Embryonic facial prominence (tissue), 1 donor: ENCODE measurements around the gene RPS21.
"Not testable (repeated sequence)": the region's sequence is repeated elsewhere in the genome, so short reads cannot be mapped to it uniquely, and the experiment has no call there.

Experiments used
- DNase-seq: peaks from one replicate; pipeline ENCODE4 v3.0.0-alpha.2; 2016; ENCODE audit errors: extremely low spot score

The RPS21 gene

DNA sequence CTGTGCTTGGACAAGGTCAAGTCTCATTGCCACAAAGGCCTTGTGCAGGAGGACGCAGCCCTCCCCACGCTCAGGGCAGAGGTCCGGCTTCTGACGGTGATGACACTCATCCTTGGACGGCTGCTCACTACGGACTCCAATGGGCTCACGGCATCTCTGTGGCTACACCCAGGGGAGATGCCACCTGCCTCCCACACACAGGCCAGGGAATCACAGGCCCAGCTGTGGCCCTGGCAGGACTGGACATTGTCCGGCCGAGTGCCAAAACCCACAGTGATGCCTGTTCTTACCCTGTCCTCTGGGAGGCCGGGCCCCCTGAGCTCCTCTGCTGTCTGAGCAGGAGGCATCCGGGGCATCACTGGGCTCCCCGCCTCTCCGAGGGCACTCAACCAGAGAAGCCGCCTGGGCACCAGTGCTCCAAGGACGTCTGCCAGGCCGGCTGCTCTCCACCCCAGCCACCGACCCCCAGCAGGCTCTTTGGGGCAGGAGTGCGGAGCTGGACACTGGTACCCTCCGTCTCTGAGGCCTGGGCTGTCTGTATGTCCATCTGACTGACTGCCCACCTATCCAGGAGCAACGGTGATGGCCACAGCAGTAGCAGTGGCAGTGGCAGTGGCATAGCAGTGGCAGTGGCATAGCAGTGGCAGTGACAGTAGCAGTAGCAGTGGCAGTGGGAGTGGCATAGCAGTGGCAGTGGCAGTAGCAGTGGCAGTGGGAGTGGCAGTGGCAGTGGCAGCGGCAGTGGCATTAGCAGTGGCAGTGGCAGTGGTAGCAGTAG, 38.6 kb downstream of the RPS21 start:
- no peak for DNase-seq

DNA sequence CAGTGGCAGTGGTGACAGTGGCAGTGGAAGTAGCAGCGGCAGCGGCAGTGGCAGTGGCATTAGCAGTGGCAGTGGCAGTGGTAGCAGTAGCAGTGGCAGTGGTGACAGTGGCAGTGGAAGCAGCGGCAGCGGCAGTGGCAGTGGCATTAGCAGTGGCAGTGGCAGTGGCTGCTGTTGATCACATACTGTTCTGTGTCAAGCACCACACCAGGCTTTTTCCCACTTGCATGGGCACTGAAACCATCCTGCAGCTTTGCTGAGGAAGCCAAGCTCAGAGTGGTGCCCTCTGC, 39.1 kb downstream of the RPS21 start:
- not testable (repeated sequence) for DNase-seq

DNA sequence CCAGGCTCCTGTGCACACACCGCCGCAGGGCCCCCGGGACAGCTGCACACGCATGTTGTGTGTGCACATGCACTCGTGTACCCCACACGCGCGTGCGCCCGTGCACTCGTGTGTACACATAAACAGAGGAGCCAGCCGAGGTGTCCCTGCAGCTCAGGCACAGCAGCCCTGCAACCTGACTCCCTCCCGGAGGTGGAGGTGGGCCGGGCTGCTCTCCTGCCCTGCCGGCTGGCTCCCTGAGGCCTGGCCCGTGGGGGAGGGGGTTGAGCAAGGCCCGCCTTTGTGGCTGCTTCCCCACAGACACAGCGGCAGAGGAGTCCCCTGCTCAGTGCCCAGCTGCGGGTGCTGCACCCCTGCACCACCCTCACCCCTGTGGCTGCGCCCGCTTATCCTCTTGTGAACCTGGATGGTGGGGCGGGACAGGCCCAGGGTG, 39.8 kb downstream of the RPS21 start:
- DNase-seq, result no peak

DNA sequence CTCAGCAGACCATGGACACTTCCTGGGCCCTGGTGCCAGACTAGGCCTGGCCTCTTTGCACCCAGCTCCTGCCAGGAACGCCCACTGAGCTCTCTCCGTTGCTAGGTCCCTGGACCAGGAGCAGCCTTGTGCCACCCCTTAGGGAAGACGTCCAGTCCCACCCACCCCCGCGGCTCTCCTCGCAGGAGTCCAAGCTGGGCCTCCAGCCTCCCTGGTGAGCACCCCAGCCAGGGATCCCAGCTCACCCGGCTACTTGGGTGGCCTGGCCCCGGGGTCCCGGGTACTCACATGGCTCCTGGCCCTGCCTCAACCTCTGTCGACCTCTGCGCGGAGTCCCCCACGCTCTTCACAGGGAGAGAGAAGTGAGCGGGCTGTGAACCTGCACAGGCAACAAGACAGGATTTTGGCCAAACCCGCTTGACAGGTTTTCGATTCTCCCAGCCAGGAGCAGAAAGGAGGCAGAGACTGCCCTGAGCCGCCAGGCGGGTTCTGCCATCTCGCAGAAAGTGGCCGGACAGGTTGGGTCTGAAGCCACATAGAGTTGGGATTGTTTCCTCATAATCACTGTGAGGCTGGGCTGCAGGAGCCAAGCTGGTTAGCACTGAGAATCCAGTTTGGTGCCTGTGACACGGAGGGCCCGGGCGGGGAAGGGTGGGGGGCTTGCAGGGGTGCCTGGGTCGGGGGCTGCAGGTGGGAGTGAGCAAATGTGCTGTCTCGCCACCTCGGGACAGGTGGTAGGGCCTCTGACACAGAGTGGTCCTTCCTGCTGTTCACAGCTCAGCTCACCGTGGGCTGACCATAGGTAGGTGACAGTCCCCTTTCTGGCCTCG, 40.5 kb downstream of the RPS21 start, which contains the start of gene RBBP8NL:
Gene RBBP8NL (minus strand): TSS at position 368 of the 830 bp plus-strand sequence. CDS start 7,892 bp downstream, outside the sequence.
- DNase-seq, result peak; percentile 10

DNA sequence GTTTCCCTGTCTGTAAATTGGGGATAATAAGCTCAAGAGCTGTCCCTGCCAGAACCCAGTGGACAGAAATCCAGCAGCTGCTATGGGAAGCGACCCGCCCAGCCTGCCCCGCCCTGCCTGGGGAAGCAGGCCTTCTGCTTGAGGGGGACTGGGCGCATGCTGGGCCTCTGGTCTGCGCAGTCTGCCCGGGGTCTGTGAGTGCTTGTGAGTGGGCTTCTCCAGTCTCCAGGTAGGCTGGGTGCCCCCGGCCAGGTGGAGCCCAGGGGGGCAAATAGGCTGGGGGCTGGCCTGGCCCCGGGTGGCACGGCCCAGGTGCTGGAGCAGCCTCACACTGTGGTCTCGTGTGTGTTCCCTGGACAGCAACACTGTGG, 41.1 kb downstream of the RPS21 start:
- DNase-seq, result no peak

DNA sequence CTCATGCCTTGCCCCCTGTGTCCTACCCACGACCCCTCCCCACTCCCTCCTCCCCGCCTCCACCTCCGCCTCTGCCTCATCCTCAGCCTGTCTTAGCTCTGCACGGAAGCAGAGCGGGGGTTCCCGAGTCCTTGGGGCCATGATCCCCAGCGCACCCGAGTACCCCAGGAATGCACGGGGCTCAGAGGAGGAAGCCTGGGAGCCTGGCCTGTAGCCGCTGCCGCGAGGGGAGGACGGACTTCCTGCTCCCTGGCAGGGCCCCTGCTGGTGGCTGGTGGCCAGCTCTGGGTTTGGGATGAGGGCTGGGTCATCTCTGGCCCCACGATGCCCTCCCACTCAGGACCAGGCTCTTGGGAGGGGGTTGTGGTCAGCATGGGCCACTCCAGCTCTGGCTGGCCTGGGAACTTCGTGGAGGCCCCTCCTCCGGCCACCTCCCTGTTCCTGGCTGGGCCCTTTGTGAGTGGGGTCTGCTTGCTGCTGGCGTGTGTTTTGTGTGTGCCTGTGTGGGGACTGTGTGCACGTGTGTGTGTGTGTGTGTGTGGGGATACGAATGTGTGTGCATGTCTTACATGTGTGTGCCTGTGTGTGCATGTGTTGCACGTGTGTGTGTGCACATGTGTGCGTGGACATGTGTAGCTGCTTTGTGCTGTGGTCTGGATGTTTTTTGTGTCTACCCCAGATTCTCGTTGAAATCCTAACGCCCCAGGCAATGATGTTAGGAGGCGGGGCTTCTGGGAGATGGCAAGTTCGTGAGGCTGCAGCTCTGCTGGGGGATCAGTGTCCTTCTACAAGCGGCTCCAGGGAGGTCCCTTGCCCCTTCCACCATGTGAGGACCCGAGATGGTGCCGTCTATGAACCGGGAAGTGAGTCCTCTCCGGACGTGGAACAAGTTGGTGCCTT, 41.7 kb downstream of the RPS21 start:
- no peak for DNase-seq

DNA sequence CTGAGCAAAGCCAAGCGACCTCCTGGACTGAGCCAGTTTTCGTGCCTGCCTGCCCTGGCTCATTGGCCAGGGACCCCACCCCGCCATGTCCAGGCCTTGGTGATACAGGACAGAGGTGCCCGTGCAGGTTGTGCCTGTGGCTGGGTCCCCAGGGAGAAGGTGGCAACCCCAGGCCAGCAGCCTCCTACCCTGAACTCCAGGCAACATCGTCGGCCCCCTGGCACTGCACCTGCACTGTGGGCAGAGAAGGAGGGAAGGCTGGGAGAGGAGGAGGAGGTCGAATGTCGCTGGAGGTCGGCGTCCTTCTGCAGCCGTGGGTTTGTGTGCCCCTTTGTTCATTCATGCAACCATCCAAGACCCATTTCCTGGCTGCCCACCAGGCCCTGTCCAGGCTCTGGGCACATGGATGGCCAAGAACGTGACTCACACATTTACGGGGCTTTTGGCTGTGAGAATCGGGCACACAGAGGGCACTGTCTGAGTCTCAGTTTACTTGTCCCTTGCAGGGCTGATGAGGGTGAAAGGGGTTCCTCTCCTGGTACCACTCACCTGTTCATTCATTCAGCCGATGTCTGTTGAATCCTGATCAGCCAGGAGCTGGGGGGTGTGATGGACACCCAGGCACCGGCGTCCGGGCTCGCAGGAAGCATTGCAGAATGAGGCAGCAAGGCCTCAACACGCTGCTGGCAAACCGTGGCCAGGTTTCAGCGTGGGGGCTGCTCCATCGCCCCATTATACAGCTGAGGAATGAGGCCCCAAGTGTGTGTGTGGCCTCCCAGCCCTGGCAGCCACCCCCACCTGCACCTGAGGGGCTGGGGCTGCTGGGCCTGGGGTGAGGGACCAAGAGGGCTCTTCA, 42.8 kb downstream of the RPS21 start:
- DNase-seq, result no peak

DNA sequence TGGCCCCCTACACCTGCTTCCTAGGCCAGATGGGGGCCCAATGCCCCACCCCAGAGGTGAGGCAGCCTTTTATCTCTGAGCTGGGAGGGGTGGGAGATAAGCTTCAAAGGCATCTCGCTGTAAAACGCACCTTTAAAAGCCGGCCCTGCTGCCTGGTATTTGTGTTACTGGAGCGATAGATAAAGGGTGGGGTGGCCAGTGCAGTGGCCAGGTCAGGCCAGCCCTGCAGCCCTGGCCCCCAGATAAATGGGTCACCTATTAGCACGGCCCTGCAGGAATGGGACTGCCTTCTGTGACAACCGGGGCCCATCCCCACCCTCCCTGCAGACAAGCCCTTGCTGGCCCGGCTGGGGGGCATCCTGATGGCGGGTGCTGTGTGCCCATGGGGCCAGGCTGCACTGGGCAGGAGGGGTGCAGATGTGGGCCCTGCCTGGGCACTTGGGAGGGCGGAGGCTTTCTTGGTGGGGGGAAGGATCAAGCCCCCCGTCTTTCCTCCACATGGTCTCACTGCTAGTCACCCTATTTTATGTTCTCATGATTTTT, 43.5 kb downstream of the RPS21 start:
- DNase-seq, result no peak

DNA sequence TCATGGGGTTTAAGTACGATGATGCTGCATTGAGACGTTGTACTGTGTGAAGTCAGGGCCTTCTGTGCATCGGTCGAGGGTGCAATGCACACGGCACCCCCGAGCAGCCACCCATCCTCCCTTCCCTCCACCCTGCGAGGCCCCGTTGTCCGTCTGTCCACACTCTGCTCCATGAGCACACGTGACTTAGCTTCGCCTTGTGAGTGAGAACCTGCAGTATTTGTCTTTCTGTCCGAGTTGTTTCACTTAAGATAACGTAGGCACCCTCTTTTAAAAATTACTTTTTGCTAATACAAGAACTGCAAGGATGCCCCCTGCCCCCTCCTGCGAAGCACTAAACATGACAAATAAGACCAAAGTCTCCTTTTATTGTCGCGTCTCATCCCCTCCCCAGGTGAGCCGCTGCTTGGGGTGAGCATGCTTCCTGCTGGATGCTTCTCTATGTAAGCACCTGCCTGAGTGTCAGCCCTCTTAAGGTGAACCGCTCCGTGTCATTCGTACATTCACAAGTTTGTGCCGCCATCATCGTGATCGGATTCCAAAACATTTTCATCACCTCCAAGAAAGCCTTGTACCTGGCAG, 44.1 kb downstream of the RPS21 start:
- no peak for DNase-seq

DNA sequence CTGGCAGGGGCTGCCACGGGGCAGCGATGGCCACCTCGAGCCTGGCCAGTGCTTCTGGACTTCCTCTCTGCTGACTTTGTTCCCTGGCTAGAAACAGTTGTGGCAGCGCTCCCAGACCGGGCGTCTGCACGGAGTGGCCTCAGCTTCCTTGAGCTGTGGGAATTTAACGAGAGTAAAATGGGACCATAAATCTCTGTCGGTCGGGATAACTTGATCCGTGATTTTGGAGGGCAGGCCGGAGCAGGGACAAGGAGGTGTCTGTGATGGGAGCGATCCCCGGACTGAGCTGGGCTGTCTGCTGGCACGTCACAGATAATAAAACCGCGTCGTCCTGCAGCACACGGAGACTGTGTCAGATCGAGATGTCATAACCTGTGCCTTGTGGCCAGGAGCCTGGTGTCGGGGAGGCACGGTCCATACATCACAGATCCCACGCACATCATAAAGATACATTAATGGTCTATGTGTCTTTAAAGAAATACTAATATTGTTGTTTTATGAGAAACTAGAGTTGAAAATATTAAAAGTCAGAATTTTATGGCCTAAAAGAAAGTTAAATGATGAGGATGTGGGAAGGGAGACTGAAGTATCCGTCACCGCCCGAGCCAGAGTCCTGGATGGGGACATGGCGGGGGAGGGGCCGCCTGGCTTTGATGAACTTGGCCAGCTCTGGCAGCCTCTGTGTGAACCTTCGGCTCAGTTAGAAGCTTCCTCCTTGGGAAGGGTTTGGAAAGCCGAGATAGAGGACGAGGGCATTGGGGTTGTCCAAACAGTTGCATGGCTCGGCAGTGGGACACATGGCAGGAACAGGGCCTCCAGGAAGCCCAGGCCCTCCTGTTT, 47.0 kb downstream of the RPS21 start:
- DNase-seq, result no peak

DNA sequence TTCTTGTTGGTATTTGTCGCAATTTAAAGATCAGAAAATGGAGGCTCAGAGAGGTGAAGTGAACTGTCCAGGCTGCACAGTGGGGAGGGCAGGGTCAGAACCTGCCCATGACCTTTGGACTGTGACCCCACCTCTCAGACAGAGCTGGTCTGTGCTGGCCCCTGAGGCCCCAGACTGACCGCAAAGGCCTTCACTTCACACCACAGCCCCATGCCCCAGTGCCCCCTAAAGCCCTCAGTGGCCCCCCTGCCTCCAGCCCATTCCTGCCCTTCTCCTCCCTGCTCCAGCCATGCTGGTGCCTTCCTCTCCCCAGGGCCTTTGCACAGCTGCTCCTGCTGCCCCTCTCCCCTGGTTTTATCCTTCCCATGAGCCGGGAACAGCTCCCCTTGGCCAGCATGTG, 49.8 kb downstream of the RPS21 start:
- no peak for DNase-seq

DNA sequence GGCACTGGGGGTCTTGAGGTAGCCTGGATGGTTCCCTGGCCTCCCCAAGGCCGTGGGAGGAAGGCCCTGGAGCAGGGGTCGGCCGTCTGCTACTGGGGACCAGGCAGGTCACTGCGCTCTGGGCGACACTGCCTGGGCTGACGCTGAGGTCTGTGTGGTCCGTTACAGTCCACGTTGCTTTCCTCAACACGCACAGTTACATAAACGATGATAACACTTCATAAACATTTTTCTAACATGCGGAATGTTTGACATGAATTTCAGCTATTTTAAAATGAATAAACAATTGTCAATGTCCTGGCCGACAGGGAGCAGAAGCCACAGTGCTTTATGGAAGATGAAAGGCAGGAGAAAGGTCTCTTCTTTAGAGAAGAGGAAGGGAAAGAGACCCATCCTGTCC, 50.6 kb downstream of the RPS21 start:
- DNase-seq, result no peak

DNA sequence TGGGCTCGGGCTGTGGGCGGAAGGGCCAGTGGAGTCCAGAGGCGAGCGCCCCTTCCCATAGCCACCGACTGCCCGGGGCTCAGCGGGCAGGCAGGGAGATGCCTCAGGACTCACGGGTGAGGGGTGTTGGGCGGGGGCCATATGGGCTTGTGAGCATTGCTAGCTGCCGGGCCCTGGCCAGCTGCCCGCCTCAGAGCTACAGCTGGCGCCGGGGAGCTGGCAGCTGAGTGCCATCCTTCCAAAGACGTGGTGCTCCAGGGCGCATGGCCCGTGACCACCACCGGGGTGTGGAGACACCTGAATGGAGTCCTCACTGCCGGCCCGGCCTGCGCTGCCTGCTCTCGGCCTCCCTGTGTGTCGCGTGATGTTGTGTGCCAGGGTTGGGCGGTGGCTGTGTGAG, 51.0 kb downstream of the RPS21 start:
- no peak for DNase-seq
